RWPE2 (cell line): Measurements from ENCODE around the gene DDX11.
"Not testable (repeated sequence)": the region's sequence is repeated elsewhere in the genome, so short reads cannot be mapped to it uniquely, and the experiment has no call there.

Experiments
- ATAC-seq: fragments of 200-7000 bp; cut with Tn5 transposase; 3 replicates; pipeline ENCODE4 v1.9.1; 2021; ENCODE audit warnings: low read depth
- DNase-seq: peaks from one replicate; pipeline ENCODE4 v3.0.0-alpha.2; 2020; ENCODE audit warnings: low spot score
- H3K27ac ChIP-seq: fragments of 450-650 bp; 2 replicates; pipeline ENCODE4 v1.5.1; 2017; ENCODE audit warnings: mild to moderate bottlenecking; ENCODE audit not compliant: poor library complexity, severe bottlenecking
- H3K27me3 ChIP-seq: fragments of 250-450 bp; sonication (Bioruptor Pico); 2 replicates; pipeline ENCODE4 v1.5.1; 2021; ENCODE audit warnings: mild to moderate bottlenecking, moderate library complexity; ENCODE audit not compliant: insufficient read depth, poor library complexity, severe bottlenecking
- H3K36me3 ChIP-seq: fragments of 250-450 bp; sonication (Bioruptor Pico); 2 replicates; pipeline ENCODE4 v1.5.1; 2020; ENCODE audit warnings: low read depth, mild to moderate bottlenecking, moderate library complexity
- H3K4me1 ChIP-seq: fragments of 250-450 bp; sonication (Bioruptor Pico); 2 replicates; pipeline ENCODE4 v1.5.1; 2021; ENCODE audit warnings: mild to moderate bottlenecking, moderate library complexity; ENCODE audit not compliant: insufficient read depth, poor library complexity, severe bottlenecking
- H3K4me3 ChIP-seq: fragments of 250-450 bp; sonication (Bioruptor Pico); 2 replicates; pipeline ENCODE4 v1.5.1; 2021; ENCODE audit warnings: mild to moderate bottlenecking, moderate library complexity; ENCODE audit not compliant: severe bottlenecking
- H3K9me3 ChIP-seq: fragments of 250-450 bp; sonication (Bioruptor Pico); 2 replicates; pipeline ENCODE4 v1.5.1; 2021; ENCODE audit warnings: mild to moderate bottlenecking, moderate library complexity; ENCODE audit not compliant: severe bottlenecking
- CTCF ChIP-seq: fragments of 450-650 bp; IDR thresholded peaks from one replicate; pipeline ENCODE4 v1.5.1; 2017; ENCODE audit warnings: mild to moderate bottlenecking, moderate library complexity; ENCODE audit not compliant: poor library complexity, severe bottlenecking

DDX11 gene

DNA sequence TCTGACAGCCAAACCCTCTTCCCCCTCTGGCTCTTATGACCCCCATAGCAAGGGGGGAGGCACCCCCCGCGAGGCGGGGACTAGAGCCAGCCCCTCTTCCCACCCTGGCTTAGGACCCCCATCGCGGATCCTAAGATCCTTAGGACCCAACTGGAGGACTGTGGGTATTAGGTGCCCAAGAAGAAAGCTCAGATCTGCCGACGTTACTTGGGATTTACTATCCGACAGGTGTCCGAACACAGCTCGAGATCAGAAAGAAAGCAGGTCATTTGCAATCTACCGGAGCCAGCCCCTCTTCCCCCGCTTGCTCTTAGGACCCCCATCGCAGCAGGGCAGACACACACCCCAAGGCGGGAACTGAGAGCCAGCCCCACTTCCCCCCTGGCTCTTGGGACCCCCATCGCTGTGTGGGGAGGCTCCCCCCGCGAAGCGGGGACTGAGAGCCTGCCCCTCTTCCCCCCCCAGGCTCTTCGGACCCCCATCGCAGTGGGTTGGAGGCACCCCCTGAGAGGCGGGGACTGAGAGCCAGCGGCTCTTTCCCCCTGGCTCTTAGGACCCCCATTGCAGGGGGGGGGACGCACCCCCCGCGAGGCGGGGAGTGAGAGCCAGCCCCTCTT lies 46.8 kb downstream of the DDX11 start:
- no peaks in the 10 kb centered on the region for H3K4me1 ChIP-seq
- no peak overlapping the region for H3K27ac ChIP-seq
- no peak for DNase-seq
- no peaks in the 10 kb centered on the region for H3K27me3 ChIP-seq
- no peaks in the 10 kb centered on the region for H3K36me3 ChIP-seq
- H3K9me3 ChIP-seq = no peaks in the 10 kb centered on the region
- no peak for ATAC-seq
- no peak for TF ChIP-seq CTCF
- no peak overlapping the region for H3K4me3 ChIP-seq

DNA sequence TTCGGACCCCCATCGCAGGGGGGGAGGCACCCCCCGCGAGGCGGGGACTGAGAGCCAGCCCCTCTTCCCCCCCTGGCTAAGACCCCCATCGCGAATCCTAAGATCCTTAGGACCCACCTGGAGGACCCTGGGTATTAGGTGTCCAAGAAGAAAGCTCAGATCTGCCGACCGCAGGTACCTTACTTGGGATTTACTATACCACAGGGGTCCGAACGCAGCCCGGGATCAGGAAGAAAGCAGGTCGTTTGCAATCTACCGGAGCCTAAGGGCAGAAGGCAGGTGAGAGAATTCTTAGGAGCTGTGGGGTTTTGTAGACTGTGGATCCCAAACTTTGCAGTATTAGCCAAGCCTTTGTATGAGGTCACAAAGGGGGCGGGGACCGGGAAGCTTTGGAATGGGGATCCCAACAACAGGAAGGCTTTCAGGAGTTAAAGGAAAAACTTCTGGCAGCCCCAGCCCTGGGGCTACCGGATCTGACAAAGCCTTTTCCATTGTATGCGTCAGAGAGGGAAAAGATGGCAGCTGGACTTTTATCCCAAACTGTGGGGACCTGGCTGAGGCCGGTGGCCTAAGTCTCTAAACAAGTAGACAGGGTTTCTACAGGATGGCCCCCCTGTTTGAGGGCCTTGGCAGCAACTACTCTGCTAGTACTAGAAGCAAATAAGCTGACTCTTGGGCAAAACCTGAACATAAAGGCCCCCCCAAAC lies 47.5 kb downstream of the DDX11 start:
- not testable (repeated sequence) for H3K27me3 ChIP-seq, H3K36me3 ChIP-seq, DNase-seq, ATAC-seq, H3K9me3 ChIP-seq, H3K4me3 ChIP-seq, H3K27ac ChIP-seq, H3K4me1 ChIP-seq

- no peaks in the 10 kb centered on the region for H3K4me1 ChIP-seq
- DNase-seq (no peak), ATAC-seq (no peak)
- no peaks in the 10 kb centered on the region for H3K27me3 ChIP-seq
- no peak overlapping the region for H3K27ac ChIP-seq
- no peak overlapping the region for H3K4me3 ChIP-seq
- H3K36me3 ChIP-seq = no peaks in the 10 kb centered on the region
- TF ChIP-seq CTCF = no peak
- no peaks in the 10 kb centered on the region for H3K9me3 ChIP-seq
Measured at GRCh38 chr12:31122481-31122880, 48.8 kb downstream of the DDX11 start.

- not testable (repeated sequence) for H3K27me3 ChIP-seq, DNase-seq, H3K9me3 ChIP-seq, H3K4me1 ChIP-seq, ATAC-seq, H3K4me3 ChIP-seq, H3K27ac ChIP-seq, H3K36me3 ChIP-seq
Measured at GRCh38 chr12:31124158-31124557, 50.5 kb downstream of the DDX11 start.

GRCh38 chr12:31125171-31125570 lies 51.5 kb downstream of the DDX11 start:
- H3K4me3 ChIP-seq, H3K36me3 ChIP-seq, DNase-seq, ATAC-seq, H3K27me3 ChIP-seq, H3K4me1 ChIP-seq, H3K9me3 ChIP-seq, H3K27ac ChIP-seq: not testable (repeated sequence)

DNA sequence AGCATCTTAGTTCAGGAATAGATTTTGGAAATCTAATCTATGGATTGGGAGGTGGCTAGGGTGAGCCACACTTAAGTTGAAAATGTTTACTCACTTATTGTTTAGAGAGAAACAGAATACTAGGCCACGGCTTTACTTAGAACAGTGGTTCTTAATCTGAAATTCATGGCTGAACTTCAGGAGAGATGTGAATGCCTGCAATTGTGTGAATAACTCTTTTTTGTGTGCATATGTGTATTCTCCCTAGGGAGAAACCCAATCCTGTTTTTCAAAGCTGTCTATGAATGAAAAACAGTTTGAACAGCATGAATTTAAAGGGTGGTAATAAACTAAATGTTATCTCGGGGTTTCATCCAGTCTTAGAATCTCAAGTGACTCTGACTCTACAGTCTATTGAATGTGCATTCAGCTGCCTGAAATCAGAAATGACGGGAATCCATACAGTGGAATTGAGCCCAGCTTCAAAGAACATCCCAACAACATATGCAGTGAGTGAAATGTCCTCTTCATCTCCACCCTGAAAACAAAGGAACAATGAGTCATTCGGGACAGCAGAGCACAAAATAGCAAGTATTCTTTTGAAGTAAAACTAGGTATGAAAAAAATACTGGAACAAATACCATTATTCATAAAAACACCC lies 53.7 kb downstream of the DDX11 start:
- H3K27ac ChIP-seq, H3K4me3 ChIP-seq, H3K4me1 ChIP-seq, H3K9me3 ChIP-seq, ATAC-seq, H3K36me3 ChIP-seq, H3K27me3 ChIP-seq, DNase-seq: not testable (repeated sequence)

GRCh38 chr12:31136581-31136980 lies 62.9 kb downstream of the DDX11 start:
- not testable (repeated sequence) for H3K4me1 ChIP-seq, H3K36me3 ChIP-seq, H3K4me3 ChIP-seq, H3K27ac ChIP-seq, DNase-seq, ATAC-seq, H3K9me3 ChIP-seq, H3K27me3 ChIP-seq

- not testable (repeated sequence) for H3K9me3 ChIP-seq, H3K27me3 ChIP-seq, DNase-seq, H3K4me1 ChIP-seq, H3K4me3 ChIP-seq, ATAC-seq, H3K27ac ChIP-seq, H3K36me3 ChIP-seq
Measured at GRCh38 chr12:31144768-31145167, 71.1 kb downstream of the DDX11 start.

DNA sequence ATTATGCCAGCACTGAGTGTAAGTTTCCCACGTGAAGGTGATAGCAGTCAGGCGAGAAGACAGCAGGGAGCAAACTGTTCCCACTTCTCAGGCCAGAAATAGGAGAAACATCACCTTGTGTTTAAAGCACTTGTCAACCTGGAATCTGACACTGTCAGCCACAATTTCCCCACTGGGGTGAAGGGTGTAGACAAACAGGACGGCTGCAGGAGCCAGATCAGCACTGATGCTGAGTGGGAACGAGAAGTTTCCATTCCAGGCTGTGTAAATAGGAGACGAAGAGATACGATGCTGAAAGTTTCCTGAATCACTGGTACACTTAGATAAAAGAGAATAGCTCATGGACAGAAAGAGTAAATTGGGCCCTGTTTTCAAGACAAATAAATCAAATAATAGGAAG lies 71.6 kb downstream of the DDX11 start:
- not testable (repeated sequence) for DNase-seq, H3K4me1 ChIP-seq, H3K27me3 ChIP-seq, ATAC-seq, H3K9me3 ChIP-seq, H3K36me3 ChIP-seq, H3K4me3 ChIP-seq, H3K27ac ChIP-seq
